CD4-positive, alpha-beta T cell treated with Interleukin-17A for 1 hour (primary cell): ENCODE measurements around the gene ELMO1.
A peak's percentile ranks its signal among the peaks of the same experiment; 100 is the strongest.

Experiments
- DNase-seq: peaks from one replicate; pipeline ENCODE4 v3.0.0-alpha.2; 2020

Gene ELMO1

DNA sequence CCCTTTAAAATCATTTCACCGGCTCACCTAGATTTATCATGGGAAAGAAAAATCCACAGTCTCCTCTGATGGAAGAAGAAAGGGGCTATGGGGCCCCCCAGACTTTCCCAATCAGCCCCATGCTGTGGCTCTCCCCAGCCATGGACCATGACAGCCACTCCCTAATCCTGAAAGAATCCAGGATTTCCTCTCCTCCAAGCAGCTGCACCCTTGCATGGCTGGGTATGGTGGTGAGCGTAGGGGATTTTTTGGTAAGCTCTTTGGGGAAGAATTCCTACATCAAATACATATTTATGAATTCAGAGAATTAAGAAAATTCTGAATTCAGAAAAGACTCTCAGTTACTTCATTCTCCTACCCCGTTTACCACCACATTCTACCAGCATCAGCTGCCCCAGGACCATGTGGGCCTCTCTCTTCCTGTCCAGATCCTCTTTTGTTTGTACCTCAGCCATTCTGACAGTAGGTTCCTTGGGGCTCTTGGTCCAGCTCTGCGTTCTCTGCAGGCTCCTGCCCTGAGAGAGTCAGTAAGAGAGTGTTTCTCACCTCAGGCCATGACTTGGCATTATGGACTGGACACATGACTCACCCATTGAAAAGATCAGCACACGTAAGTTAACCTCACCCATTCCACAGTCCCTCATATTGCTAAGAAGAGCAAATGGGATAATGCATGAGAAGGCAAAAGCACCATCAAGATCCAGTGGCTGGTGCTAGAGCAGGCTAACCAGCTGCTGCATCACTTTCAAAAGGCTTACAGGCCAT is 337.8 kb downstream of the ELMO1 start:
- DNase-seq, result no peak

DNA sequence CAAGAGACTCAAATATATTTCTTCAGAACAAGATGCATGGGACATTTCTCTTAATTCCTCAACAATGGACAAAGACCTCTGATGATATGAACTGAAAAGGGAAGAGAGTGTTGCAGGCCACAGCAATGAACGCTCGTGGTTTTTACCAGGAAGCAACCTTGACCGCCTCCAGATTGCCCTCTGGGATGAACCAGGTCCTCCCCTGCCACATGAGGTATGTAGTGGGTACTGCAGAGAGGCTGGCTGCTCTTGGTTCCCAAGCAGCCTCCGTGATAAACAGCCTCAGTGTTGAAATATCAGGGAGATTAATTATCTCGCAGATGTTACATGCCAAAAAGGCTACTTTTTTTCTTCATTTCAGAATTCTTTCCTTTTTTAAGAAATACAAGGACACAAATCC is 338.8 kb downstream of the ELMO1 start:
- DNase-seq, result no peak

DNA sequence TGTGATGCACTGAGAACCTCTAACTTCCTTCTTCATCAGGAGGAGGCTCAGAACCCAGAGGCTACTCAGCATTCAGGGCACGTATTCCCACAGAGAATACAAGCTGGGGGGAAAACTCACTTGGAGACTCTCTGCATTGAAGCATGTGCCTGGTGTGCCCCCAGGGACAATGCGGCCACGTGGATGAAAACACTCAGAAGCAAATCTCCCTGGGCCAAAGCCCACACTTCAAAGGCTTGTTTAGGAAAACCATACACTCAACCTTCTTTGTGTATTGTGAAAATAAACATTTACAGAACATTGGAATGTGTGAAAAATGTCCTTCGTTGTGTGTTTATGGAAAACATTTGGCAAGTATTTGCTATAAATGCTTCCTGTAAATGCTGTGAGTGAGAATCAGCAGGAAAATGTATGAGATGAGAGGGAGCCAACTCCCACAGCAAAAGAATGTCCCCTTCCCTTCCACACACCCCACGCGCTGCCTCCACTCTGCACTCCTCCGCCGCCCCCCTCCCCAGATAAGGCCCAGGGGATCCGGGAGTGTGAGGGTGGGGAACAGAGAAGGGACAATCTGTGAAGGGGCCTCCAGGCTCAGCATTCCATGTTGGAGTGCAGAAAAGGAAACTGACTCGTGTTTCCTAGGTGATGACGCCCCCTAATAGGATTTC is 339.5 kb downstream of the ELMO1 start:
- DNase-seq, result no peak

DNA sequence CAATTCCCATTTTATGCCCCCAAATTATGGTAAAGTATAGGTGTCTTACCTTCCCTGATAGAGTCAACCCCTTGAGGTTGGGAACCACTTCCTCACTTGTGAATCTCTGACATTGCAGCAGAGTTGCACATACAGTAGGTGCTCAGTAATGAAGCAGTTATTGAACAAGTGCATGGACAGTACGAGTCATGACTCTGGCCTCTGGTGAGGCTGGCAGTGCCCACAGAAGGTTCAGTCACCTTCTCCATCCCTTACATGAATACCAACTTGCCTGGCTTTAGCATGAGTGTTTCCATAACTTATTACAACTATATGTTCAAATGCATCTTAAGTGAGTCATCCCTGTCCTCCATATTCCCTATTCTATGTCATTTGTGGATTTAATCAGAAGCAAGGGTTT is 340.0 kb downstream of the ELMO1 start:
- DNase-seq, result no peak

DNA sequence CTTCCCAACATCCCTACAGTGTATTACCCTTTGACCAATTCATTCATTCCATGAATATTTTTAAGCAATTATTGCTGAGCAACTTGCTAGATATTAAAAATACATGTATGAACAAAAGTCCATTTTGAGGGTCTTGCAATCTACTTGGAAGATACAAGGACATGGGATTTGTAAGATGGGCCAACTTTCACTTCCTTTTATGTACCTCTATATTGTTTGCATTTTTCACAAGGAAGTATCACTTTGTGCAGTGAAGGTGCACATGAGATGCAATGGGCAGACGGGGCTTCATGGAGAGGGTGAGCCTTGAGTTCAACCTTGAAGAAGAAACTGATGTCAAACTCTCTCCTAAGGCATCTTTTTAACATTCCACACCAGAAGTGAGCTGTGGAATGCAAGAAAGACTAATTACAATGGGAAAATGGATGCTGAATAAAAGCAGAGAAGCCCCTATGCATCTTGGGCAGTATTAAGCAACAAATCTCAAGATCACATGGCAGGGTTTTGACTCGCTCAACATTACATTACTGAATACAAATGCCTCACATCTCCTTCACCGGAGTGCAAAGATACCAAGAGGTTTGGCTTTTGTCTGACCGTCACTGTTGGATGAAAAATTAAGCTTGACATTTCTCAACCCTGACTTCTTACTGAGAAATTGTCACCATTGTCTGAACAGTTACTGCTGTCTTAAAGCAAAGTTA is 341.5 kb downstream of the ELMO1 start:
- no peak for DNase-seq

DNA sequence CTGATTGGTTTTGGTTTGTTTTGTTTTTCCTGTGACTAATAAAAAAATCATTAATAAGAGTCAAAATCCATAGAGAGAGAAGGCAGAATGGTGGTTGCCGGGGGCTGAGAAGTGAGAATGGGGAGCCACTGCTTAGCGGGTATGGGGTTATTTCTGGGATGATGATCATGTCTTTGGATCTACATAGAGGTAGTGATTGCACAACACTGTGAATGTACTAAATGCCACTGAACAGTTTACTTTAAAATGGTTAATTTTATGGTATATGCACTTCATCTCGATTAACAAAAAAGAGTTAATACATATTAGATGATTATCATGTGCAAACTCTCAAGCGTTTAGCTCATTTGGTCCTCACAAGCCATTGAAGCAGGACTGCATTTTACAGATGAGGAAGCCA is 342.9 kb downstream of the ELMO1 start:
- DNase-seq, result no peak

DNA sequence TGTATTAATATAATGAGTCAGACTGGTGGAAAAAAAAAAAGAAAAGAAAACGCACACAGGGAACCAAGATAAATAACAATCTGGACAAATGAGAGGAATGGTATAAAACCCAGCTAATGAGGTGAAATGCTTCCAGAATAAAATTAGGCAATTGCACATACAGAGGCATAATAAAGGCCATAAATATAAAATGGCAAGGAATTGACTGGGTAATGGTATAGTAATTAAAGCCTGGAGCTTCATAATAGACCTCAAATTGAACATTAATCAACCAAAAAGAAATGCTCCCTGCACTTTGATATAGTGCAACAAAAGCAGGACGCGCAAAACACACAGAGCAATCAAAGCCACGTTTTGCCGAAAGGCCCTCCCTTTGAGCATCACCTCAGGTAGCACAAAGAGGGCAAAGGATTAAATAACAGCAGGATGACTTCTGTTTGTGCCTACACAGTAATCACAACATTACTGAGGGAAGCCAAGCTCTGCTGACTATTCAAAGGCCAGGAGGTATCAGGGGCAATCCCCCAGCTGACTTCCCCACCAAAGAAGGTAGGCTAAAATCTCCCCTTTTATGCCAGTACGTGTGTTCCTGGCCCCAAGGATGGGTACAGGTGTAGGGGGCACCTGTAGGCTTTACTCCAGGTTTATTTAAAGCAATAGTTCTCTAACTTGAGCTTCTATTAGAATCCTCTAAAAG is 343.7 kb downstream of the ELMO1 start:
- no peak for DNase-seq

DNA sequence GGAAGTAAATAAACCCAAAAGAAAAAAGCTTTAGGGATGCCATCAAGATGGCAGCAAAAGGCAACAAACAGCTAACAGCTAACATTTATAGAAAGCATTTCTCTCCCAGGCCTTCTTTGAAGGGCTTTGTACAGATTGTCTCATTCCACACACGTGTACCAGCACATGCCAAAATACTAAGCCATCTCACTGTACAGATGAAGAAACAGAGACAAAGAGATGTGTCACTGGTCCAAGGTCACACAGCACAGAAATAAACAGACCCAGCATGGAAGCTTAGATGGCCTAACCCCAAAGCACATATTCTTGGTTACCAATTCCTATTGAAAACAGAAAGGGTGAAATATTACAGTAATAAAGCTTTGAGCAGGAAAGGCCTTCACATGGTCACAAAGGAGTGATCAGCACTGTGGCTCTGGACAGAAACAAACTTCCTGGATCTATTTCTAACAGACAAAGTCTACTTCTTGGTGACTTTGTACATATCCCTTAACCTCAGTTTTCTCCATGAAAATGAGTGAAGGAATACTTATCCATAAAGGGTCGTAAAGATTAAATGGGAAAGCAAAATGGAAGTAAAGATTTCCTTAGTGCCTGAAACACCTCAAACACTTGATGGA is 346.0 kb downstream of the ELMO1 start:
- DNase-seq, result no peak

DNA sequence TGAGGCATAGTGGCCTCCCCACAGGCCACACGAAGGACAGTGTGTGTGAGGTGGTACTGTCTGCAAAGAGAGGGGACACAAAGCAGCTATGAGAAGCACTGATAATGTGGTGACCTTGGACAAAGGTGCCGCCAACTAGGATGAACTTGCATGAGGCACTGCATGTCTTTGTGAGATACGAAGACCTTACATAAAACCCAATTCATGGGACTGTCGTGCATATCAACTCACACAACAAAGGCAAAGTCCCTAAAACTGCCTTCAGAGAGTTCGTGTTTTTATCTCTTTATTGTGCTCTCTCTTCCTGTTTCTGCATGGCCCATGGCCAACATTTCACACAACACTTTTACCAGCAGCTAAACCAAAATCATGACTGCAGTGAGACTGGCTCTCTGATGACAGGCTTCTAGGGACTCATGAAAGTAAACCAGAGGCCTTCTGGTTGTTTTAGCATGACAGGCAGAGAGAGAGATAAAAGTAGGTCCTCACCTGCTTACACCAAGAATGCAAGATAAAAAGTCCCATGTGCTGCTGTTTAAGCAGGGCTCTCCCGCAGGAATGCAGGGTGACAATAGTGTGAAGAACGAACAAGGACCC is 347.8 kb downstream of the ELMO1 start:
- no peak for DNase-seq

DNA sequence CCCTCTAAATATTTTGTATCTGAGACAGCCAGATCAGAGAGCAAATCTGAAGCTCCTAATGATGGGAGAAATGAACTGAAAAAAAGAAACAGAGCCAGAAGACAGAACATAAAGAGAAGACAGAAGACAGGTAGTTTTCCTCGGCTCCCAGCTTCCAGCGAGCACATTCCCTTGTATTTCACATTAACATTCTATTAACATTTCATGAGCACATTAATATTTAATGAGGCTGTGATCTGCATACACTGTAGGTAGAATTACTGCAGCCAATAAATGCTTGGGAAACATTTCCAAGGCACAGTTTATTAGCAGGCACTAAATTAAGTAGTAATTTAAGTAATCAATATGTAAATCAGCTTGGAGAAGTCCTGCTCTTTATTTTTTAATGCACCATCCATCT is 349.9 kb downstream of the ELMO1 start:
- DNase-seq, result no peak

DNA sequence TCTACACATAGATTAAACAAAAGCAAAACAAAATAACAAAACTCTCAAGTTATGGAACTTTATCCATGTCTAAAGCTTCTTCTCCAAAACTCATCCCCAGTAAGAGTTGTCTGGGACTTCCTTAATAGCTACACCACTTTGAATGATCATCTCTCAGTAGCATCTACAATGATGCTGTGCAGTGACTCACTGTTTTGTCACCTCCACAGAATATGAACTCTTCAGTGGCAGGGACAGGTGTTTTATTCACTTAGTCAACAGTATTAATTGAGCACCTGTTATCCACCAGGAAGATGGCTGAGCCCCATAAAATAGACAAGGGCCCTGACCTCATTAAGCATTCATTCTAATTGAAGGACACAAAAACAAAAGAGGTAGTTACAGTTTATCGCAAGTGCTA is 350.7 kb downstream of the ELMO1 start:
- no peak for DNase-seq

DNA sequence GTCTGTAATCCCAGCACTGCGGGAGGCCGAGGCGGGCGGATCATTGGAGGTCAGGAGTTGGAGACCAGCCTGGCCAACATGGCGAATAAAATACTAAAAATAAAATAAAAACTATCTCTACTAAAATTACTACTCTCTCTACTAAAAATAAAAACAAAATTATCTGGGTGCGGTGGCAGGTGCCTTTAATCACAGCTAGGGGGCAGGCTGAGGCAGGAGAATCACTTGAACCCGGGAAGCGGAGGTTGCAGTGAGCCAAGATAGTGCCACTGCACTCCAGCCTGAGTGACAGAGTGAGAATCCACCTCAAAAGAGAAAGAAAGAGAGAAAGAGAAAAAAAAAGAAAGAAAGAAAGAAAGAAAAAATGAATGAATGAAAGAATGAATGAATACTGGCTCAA is 351.4 kb downstream of the ELMO1 start:
- no peak for DNase-seq

DNA sequence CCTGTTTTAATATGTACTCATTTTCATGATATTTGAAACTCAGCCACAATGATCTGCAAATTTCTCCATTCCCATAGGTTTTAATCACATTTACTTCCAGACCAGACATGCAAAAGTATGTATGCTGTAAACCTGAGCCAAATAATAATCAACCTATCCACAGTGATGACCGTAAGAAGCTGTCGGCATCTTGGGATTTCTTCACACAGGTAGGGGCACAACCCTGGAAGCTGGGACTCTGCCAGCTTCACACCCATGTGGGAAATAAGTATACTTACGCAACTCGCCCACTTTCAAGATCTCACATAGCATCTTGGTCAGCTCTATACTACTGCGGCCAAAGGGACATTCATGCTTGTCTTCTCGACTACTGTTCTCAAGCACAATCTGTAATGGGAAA is 352.3 kb downstream of the ELMO1 start:
- no peak for DNase-seq

DNA sequence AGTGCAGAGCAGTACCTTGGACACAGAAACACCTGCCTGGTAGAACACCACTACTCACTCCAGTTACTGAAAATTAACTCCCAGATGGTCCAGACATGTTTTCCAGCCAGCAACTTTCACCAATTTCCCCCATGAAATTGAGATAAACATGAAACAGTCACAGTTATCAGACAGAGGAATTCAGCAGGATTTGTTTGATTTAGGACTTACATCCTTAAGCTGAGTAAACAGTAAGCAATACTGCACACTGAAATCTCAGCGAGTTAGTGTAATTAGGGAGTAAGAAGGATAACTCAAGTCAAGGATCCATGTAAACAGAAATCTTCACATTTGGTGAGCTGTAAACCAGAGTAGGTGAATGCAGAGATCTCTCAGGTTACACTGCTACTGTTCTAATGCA is 353.5 kb downstream of the ELMO1 start:
- no peak for DNase-seq

DNA sequence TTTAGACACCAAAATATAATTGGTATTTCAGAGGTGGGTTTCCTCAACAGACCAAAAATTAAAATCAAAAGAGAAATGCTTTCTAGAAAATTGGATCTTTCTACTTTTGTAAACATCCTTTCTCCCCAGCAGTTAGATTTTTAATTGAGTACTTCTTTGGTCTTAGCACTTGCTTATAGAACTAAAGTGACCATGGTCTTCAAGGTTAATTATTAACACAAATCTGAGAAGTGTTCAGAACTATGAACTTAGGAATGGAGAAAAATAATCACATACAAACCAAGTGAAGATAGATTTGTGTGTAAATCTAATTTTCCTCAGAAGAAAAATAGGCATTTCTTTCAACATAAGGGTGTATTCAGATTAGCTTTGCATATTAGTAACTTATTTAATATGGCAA is 355.4 kb downstream of the ELMO1 start:
- no peak for DNase-seq

DNA sequence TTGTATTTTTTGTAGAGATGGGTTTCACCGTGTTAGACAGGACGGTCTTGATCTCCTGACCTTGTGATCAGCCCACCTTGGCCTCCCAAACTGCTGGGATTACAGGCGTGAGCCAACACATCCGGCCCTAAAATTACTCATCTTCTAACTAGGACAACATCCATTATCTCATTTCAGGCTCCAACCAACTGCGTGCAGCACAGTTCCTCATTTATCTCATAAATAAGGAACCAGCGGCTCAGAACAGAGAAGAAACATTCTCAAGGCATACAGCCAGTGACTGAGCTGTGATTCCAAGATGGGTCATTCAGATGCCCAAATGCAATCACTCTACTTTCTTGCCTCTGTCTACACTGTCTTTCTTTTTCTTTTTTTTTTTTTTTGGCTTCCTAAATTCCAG is 356.1 kb downstream of the ELMO1 start:
- DNase-seq, result peak; percentile 9

DNA sequence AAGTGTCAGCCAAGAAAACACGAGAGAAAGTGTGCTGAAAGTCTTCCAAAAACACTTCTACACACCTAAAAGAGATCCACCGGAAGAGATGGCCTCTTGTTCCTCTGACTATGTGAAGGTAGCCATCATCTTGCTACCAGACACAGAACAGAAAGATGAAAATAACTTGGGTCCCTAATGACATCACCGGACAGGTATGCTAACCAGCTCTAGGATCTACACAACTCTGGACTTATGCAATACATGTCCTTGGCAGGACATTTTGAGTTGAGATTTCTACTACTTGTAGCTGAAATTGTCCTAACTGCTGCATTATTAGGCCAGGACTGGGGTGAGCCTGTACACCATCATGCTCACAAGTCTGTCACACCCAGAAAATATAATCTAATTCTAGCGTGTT is 358.7 kb downstream of the ELMO1 start:
- DNase-seq, result no peak

DNA sequence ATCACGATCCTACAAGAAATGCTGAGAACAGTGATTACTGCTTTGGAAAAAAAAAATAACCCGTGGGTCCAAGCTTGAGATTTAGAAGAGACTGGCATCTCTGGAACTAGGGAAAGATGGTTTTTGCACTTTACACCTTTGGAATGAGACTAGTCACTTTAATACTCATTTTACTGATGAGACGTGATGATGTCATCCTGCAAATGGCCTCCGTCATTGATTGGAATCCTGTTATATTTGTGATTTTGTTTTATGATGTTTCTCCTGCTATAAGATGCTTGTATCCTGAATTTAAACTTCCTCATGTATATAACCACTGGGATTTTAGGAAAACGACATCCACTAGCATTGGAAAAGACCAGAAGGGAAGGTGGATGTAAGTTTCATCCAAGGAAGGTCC is 363.1 kb downstream of the ELMO1 start:
- DNase-seq, result no peak

DNA sequence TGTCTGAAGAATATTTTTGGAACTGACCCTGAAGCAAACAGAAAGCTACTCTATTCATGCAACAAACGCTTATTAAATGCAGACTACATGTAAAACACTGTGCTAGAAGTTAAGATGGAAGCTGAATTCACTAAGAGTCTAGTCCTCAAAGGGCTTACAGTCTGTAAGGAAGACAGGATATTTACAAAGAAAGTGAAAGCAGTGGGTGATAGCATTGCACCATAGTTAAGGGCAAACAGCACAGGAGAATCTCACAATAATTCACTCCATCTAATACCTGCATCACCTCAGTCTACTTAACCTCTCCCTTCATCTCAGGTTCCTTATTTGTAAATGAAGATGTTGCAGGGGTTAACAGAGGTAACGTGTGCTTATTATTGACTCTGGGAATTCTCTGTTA is 364.4 kb downstream of the ELMO1 start:
- DNase-seq, result no peak

DNA sequence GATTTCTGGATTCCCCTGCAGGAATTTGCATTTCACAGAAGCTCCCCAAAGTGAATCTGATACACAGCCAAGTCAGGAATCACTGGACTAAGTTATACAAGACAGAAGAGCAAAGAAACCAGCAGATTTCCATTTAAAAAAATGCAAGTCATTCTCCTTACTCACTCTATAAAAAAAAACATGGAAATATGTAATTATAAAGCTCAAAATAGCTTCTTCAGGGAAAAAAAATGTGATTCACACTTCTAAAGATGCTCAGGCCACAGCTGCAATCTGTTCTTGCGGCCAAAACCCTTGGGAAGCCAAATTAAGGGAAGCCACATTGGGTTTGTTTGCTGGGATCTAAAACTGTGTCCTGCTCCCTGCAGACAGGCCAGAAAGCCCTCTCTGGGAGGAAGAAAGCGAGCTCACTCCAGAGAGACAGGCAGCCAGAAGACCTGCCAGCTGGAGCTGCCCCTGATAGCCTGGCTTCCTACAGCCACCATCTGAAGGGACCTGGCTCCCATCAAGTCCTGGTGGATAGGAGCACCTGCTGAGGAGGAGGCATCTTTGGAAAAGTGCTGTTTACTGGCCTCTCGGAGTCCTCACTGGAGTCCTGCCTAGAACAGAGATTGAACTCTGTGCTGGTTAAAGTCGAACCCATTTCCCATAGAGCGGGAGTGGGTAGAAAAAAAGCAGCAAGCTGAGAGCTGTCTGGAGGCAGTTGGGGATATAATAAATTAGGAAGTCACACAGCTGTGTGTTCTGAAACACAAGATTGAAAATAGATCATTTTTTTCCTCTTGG is 365.2 kb downstream of the ELMO1 start:
- no peak for DNase-seq

DNA sequence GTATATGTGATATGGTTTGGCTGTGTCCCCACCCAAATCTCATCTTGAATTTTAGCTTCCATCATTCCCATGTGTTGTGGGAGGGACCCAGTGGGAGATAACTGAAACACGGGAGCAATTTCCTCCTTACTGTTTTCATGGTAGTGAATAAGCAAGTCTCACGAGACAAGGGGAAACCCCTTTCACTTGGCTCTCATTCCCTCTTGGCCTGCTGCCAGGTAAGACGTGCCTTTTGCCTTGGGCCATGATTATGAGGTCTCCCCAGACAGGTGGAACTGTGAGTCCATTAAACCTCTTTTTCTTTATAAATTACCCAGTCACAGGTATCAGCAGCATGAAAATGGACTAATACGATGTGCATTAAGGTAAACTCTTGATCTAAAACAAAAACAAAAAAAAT is 367.2 kb downstream of the ELMO1 start:
- peak; percentile 6 for DNase-seq

DNA sequence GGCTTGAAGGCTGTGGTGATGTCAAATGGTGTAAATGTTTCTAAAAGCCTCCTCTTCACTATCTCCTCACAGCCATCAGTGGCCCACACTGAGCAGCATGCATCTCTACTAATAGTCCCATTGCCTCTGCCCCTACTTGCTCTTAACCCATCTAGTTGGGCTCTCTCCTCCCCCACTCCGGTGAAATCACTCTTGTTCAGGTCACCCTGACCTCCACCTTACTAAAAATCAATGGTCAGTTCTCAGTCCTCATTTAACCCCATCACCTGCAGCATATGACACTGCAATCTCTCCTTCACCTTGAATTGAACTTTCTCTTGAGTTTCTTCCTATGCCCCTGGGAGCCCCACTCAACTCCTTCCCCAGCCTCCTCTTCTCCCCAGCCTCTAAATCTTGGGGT is 369.2 kb downstream of the ELMO1 start:
- DNase-seq, result no peak
